PFSK-1 (cell line): Measurements from ENCODE around the gene KIAA1755.

ENCODE experiments used
- FOXP2 ChIP-seq: optimal IDR thresholded peaks from 2 replicates; pipeline ENCODE3; 2011; ENCODE audit warnings: borderline replicate concordance, control low read depth, inconsistent platforms; ENCODE audit not compliant: insufficient read depth; ENCODE audit errors: extremely low read length, extremely low read depth
- POLR2AphosphoS5 ChIP-seq: IDR thresholded peaks from 2 replicates; pipeline ENCODE4 v1.6.1; 2012; ENCODE audit warnings: low read depth, mild to moderate bottlenecking, control low read depth, low read length, moderate library complexity
- SIN3A ChIP-seq: IDR thresholded peaks from 2 replicates; pipeline ENCODE4 v1.6.1; 2012; ENCODE audit warnings: mild to moderate bottlenecking, low read length, moderate library complexity, borderline replicate concordance; ENCODE audit not compliant: insufficient read depth
- TAF1 ChIP-seq: IDR thresholded peaks from 2 replicates; pipeline ENCODE4 v1.6.1; 2012; ENCODE audit warnings: low read length, control low read depth, borderline replicate concordance; ENCODE audit not compliant: insufficient read depth
- TF ChIP-seq, protein P1 (sequence below), 2 experiments: IDR thresholded peaks; 2 replicates each; pipeline versions ENCODE4 v1.6.1 to v1.8.0; 2011 to 2012; ENCODE audit warnings: low read depth in 2 of 2, low read length in 2 of 2, control low read depth in 1 of 2, inconsistent platforms in 1 of 2, mild to moderate bottlenecking in 1 of 2, moderate library complexity in 1 of 2; ENCODE audit not compliant: insufficient read depth in 1 of 2

Gene KIAA1755

DNA sequence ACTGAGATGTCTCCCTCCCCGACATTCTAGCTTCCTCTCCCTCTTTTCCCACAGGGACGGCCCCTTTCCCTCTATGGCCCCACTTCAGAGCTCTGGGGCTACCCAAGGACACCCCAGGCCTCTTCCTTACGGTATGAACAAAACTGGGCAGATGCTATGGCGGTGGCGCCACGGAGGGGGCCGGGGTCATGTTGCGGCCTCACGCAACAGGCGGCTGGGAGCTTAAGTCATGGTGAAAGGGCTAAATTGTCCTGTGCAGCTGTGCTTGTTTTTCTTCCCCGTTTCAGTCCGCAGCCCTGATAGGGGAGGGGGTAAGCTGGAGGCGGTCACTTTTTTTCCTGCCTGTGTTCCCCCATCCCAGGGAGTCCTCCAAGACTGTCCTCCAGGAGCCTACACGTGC lies 17.6 kb upstream of the KIAA1755 start:
- TF ChIP-seq POLR2AphosphoS5 (no peak), FOXP2 (no peak), SIN3A (no peak), TAF1 (no peak)
- TF ChIP-seq, protein P1, sequence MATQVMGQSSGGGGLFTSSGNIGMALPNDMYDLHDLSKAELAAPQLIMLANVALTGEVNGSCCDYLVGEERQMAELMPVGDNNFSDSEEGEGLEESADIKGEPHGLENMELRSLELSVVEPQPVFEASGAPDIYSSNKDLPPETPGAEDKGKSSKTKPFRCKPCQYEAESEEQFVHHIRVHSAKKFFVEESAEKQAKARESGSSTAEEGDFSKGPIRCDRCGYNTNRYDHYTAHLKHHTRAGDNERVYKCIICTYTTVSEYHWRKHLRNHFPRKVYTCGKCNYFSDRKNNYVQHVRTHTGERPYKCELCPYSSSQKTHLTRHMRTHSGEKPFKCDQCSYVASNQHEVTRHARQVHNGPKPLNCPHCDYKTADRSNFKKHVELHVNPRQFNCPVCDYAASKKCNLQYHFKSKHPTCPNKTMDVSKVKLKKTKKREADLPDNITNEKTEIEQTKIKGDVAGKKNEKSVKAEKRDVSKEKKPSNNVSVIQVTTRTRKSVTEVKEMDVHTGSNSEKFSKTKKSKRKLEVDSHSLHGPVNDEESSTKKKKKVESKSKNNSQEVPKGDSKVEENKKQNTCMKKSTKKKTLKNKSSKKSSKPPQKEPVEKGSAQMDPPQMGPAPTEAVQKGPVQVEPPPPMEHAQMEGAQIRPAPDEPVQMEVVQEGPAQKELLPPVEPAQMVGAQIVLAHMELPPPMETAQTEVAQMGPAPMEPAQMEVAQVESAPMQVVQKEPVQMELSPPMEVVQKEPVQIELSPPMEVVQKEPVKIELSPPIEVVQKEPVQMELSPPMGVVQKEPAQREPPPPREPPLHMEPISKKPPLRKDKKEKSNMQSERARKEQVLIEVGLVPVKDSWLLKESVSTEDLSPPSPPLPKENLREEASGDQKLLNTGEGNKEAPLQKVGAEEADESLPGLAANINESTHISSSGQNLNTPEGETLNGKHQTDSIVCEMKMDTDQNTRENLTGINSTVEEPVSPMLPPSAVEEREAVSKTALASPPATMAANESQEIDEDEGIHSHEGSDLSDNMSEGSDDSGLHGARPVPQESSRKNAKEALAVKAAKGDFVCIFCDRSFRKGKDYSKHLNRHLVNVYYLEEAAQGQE (IDR thresholded peaks at IDR 0.05; ENCODE audit: insufficient read depth in 1 of 2, low read depth in 2 of 2, low read length in 2 of 2), result no peak

- TF ChIP-seq POLR2AphosphoS5, result no peak
- no peak for TF ChIP-seq FOXP2
- TF ChIP-seq, protein P1 (IDR thresholded peaks at IDR 0.05; ENCODE audit: insufficient read depth in 1 of 2, low read depth in 2 of 2, low read length in 2 of 2), result no peak
- no peak for TF ChIP-seq SIN3A
- no peak for TF ChIP-seq TAF1
Measured at GRCh38 chr20:38277691-38278090, 17.2 kb upstream of the KIAA1755 start.

DNA sequence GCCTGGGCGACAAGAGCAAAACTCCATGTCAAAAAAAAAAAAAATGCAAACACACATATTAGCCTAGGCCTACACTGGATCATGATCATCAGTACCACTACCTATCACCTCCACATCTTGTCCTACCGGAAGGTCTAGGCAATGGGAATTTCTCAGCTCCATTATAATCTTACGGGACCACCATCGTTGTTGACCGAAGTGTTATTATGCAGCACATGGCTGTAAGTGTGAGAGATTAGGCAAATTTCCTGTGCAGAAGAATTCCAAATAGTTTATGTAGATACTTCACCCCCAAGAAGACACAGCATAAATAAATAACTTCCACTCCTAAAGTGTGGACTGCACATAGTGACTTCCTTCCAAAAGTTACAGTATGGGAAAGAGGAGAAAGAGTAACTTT lies 16.8 kb upstream of the KIAA1755 start:
- TF ChIP-seq SIN3A, result no peak
- TF ChIP-seq, protein P1 (IDR thresholded peaks at IDR 0.05; ENCODE audit: insufficient read depth in 1 of 2, low read depth in 2 of 2, low read length in 2 of 2), result no peak
- TF ChIP-seq POLR2AphosphoS5, result no peak
- no peak for TF ChIP-seq TAF1
- no peak for TF ChIP-seq FOXP2

GRCh38 chr20:38275815-38276550 lies 15.4 kb upstream of the KIAA1755 start:
- no peak for TF ChIP-seq TAF1

- TF ChIP-seq, protein P1 (IDR thresholded peaks at IDR 0.05; ENCODE audit: insufficient read depth in 1 of 2, low read depth in 2 of 2, low read length in 2 of 2), result no peak
- TF ChIP-seq POLR2AphosphoS5 (no peak), FOXP2 (no peak), SIN3A (no peak), TAF1 (no peak)
Measured at GRCh38 chr20:38272961-38273360, 12.4 kb upstream of the KIAA1755 start.

GRCh38 chr20:38272398-38272797 lies 11.9 kb upstream of the KIAA1755 start:
- TF ChIP-seq SIN3A (no peak), POLR2AphosphoS5 (no peak), FOXP2 (no peak), TAF1 (no peak)
- TF ChIP-seq, protein P1 (IDR thresholded peaks at IDR 0.05; ENCODE audit: insufficient read depth in 1 of 2, low read depth in 2 of 2, low read length in 2 of 2), result no peak
